Activated CD8-positive, alpha-beta T cell treated with anti-CD3 and anti-CD28 coated beads, Interleukin-2, amount 10 ng/mL, durations not matched to agents 7 days and 5 days (primary cell): ENCODE results near the gene PRRG3. TPM values are rescaled to one million over a fixed set of nuclear protein-coding genes. Genes with fewer than 3 reads are reported as not detected.

Source experiments
- ATAC-seq: fragments of 150-1000 bp; cut with Tn5 transposase; one replicate; pipeline ENCODE4 v1.10.0; 2021; ENCODE audit warnings: moderate library complexity
- CTCF ChIA-PET: fragments of 350-600 bp; sonication (Branson Sonifier 250); formaldehyde crosslinking; loops from one replicate; lab custom pipeline; 2021; ENCODE audit warnings: antibody characterized with exemption; lab: Charles Lee
- POLR2A ChIA-PET: fragments of 350-600 bp; sonication (Branson Sonifier 250); formaldehyde crosslinking; loops from one replicate; lab custom pipeline; 2021; ENCODE audit warnings: antibody characterized with exemption; lab: Charles Lee
- DNase-seq: peaks from one replicate; pipeline ENCODE4 v3.0.0-alpha.2; 2020
- H3K27ac Mint-ChIP-seq: one replicate; pipeline ENCODE4 v1.8.0; 2021; ENCODE audit warnings: mild to moderate bottlenecking, mixed read lengths
- H3K27me3 Mint-ChIP-seq: one replicate; pipeline ENCODE4 v1.8.0; 2021; ENCODE audit warnings: low read depth, mixed read lengths
- H3K36me3 Mint-ChIP-seq: one replicate; pipeline ENCODE4 v1.8.0; 2021; ENCODE audit warnings: low read depth, mixed read lengths
- H3K4me1 Mint-ChIP-seq: one replicate; pipeline ENCODE4 v1.8.0; 2021; ENCODE audit warnings: low read depth, mixed read lengths
- H3K4me3 Mint-ChIP-seq: one replicate; pipeline ENCODE4 v1.8.0; 2021; ENCODE audit warnings: mild to moderate bottlenecking, mixed read lengths
- H3K9me3 Mint-ChIP-seq: one replicate; pipeline ENCODE4 v1.8.0; 2022; ENCODE audit warnings: mixed read lengths; ENCODE audit not compliant: insufficient read depth
- total RNA-seq, 2 experiments: library from RNA; stranded (reverse); gene quantifications; one replicate each; pipeline ENCODE4 v1.2.3, GENCODE V29; 2021

PRRG3 gene
- total RNA-seq, 2 experiments from 2014 or later: not detected

DNA sequence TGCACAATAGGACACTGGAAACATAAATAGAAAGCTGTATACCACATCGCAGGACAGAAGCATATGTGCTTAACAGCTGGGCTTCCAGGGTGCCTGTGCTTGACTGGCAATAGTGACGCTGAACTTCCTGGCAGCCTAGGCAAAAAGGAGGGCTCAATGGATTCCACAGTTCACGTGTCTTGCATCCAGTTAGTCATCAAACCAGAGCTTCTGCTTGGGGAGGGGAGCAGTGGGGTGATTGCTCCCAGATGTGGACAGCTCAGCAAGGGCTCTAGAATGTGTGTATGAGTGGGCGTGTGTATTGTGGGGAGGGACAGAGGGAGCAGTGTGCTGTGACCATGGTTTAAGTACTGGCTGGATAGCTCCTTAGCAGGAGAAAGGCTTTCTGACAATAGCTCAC is 2.3 kb downstream of the PRRG3 start:
- H3K4me1 Mint-ChIP-seq: no peaks in the 10 kb centered on the region
- peaks cover 9% of the 10 kb centered on the region for H3K27me3 Mint-ChIP-seq
- ATAC-seq (no peak), DNase-seq (no peak)
- no peak overlapping the region for H3K4me3 Mint-ChIP-seq
- ChIA-PET POLR2A (interaction anchor here (0.6 kb wide), 1 partner anchor 353 kb away, joined by 3 read pairs; no protein-coding TSS in a partner anchor), CTCF (no interaction called here)
- H3K27ac Mint-ChIP-seq: no peak overlapping the region
- H3K36me3 Mint-ChIP-seq: no peaks in the 10 kb centered on the region
- H3K9me3 Mint-ChIP-seq: no peaks in the 10 kb centered on the region

DNA sequence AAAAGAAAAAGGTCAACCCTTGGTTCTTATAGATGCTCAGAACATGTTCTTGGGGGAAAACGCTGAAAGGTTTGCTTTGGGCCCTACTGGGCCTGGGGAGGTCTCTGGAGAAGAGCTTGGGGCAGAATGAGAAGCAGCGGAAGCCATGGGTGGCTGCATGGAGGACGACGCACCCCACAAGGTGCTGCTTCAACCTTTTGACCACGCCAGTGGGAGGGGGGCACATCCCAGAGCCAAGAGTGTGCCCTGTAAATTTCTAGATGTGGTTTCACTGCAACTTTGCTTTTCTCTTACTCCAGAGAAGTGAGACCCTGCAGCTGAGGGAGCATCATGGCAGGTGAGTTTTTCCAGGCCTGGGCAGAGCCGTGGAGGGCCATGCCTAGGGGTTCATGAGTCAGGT is 3.2 kb downstream of the PRRG3 start:
- DNase-seq (no peak), ATAC-seq (no peak)
- Mint-ChIP-seq H3K36me3 (no peaks in the 10 kb centered on the region), H3K9me3 (no peaks in the 10 kb centered on the region), H3K27me3 (peaks cover 7% of the 10 kb centered on the region), H3K27ac (no peak overlapping the region), H3K4me3 (no peak overlapping the region), H3K4me1 (no peaks in the 10 kb centered on the region)
- POLR2A ChIA-PET: no interaction called here
- CTCF ChIA-PET: no interaction called here

DNA sequence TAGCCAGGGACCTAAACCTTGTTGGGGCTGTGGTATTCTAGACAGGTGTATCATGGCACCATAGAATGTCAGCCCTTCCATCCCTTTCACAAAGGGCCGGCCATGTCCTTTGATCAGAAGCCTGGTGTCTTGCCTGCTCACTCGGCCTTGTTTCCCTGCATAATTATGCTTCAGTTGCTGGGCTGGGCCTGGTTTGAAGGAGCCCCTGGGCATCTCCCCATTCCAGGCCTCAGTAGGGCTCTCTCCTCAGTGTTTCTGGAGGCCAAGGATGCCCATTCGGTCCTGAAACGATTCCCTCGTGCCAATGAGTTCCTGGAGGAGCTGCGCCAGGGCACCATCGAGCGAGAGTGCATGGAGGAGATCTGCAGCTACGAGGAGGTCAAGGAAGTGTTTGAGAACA is 4.5 kb downstream of the PRRG3 start:
- ATAC-seq (no peak), DNase-seq (no peak)
- CTCF ChIA-PET: no interaction called here
- H3K9me3 Mint-ChIP-seq: no peaks in the 10 kb centered on the region
- peaks cover 4% of the 10 kb centered on the region for H3K27me3 Mint-ChIP-seq
- no peaks in the 10 kb centered on the region for H3K4me1 Mint-ChIP-seq
- no peaks in the 10 kb centered on the region for H3K36me3 Mint-ChIP-seq
- H3K4me3 Mint-ChIP-seq: no peak overlapping the region
- no peak overlapping the region for H3K27ac Mint-ChIP-seq
- POLR2A ChIA-PET: no interaction called here

DNA sequence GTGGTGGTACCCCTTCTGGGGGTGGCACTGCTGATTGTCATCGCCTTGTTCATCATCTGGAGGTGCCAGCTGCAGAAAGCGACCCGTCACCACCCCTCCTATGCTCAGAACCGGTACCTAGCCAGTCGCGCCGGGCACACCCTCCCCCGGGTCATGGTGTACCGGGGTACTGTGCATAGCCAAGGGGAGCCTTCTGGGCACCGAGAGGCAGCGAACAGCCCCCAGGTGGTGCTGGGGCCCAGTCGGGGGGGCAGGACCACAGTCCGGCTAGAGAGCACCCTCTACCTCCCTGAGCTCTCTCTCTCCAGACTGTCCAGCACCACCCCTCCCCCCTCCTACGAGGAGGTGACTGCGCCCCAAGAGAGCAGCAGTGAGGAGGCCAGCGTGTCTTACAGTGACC is 5.3 kb downstream of the PRRG3 start:
- Mint-ChIP-seq H3K4me3 (no peak overlapping the region), H3K27ac (no peak overlapping the region), H3K4me1 (no peaks in the 10 kb centered on the region), H3K36me3 (no peaks in the 10 kb centered on the region), H3K9me3 (no peaks in the 10 kb centered on the region), H3K27me3 (peaks cover 2% of the 10 kb centered on the region)
- ChIA-PET CTCF (no interaction called here), POLR2A (no interaction called here)
- no peak for ATAC-seq
- DNase-seq: no peak

DNA sequence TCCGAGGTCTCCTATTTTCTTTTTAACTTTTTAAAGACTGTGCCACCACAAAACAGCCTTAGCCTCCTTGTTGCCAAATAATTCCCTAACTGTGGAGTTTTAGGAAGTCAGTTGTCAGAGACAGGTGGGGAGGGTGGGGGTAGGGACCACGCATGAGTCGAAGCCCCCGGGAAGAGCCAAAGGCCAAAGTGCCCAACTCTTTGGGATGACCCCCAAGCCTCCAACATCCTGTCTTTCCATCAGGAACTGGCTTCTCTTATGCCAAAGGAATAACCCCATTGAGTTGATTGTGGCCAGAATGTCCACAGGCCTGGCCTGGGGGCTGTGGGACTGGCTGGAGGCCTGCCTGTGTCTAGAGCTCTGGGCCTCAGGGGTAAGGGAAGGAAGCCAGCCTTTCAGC is 5.8 kb downstream of the PRRG3 start:
- no peaks in the 10 kb centered on the region for H3K4me1 Mint-ChIP-seq
- H3K9me3 Mint-ChIP-seq: no peaks in the 10 kb centered on the region
- ChIA-PET POLR2A (no interaction called here), CTCF (no interaction called here)
- no peaks in the 10 kb centered on the region for H3K27me3 Mint-ChIP-seq
- no peak overlapping the region for H3K4me3 Mint-ChIP-seq
- no peak for ATAC-seq
- no peaks in the 10 kb centered on the region for H3K36me3 Mint-ChIP-seq
- no peak overlapping the region for H3K27ac Mint-ChIP-seq
- DNase-seq: no peak

DNA sequence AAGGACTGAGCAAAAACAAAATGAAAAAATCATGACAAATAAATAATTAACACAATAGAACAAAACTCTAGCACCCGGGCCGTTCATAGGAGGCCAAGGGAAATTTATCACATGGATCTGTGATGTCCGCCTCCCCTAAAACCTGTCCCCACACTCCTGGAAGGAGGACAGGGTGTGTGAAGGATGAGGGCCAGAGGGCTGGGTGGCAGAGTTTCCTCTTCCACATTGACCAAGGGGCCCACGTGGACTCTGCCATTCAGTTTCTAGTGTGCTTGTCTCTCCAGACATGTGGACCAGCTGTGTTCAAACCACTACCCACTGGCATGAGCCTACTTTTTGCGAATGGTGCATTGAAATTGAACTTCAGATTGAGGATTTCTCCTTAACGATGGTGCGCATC is 6.3 kb downstream of the PRRG3 start:
- H3K4me3 Mint-ChIP-seq: no peak overlapping the region
- CTCF ChIA-PET: no interaction called here
- no peaks in the 10 kb centered on the region for H3K27me3 Mint-ChIP-seq
- no peak overlapping the region for H3K27ac Mint-ChIP-seq
- no peaks in the 10 kb centered on the region for H3K4me1 Mint-ChIP-seq
- POLR2A ChIA-PET: no interaction called here
- no peak for DNase-seq
- no peak for ATAC-seq
- H3K36me3 Mint-ChIP-seq: no peaks in the 10 kb centered on the region
- no peaks in the 10 kb centered on the region for H3K9me3 Mint-ChIP-seq

DNA sequence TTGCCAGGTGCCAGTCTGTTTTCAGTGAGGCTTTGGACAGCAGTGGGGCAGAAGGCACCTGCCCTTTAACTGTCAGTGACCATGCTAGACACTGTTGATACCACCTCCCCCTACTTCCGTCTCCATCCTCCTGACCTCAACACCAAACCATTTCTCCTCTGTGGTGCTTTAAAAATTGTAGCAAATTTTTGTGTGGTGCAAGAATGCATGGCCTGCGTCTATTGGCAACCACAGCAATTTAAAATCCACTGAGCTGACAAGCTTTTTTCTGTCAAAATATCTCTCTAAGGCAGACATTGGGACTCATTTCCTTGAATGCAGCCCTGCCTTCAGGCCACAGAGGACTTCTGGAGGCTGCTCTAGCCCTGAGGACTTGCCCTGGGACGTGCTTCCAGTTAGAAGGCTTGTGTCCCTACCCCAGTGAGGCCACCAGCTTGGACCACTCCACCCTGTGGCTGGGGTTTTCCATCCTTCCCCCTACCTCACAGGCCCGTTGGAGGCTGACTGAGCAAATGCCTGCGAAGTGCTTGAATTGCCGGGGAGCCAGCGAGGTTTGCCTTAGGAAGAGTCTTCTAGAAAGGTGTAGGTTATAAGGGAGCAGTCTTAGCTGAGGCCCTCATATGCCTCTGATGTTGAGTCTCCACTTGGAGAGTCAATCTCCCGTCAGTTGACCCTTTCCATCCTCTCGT is 6.9 kb downstream of the PRRG3 start:
- Mint-ChIP-seq H3K4me3 (no peak overlapping the region), H3K27ac (no peak overlapping the region), H3K27me3 (no peaks in the 10 kb centered on the region), H3K9me3 (no peaks in the 10 kb centered on the region), H3K36me3 (no peaks in the 10 kb centered on the region), H3K4me1 (no peaks in the 10 kb centered on the region)
- ChIA-PET POLR2A (no interaction called here), CTCF (no interaction called here)
- no peak for ATAC-seq
- no peak for DNase-seq

DNA sequence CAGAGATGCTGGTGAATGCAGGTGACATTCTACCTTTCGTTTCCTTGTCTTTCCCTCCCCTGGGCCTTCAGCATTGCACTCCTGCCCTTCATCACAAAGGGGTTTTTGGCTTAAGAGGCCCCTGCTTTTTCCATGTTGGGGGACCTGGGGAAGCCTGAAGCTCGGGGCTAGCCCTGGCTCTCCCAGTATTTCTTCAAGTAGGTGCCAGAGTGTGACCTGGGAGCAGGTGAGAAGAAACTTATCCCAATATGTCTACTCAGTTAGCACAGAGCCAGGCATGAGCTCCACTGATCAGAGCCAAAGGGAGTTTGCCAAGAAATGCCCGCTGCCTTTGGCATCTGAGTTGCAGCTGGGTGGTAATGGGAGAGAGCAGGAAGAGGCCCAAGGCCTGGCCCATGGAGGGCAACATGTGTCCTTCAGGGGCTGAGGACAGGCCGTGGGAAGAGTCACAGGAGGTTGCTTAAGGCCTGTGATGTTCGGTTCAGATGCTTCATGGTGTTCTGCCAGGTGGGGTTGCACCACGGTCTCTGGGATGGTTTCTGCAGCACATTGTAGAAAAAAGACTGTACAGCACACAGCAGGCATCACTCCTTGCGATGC is 7.6 kb downstream of the PRRG3 start:
- no peak overlapping the region for H3K27ac Mint-ChIP-seq
- H3K27me3 Mint-ChIP-seq: no peaks in the 10 kb centered on the region
- CTCF ChIA-PET: no interaction called here
- POLR2A ChIA-PET: no interaction called here
- no peaks in the 10 kb centered on the region for H3K4me1 Mint-ChIP-seq
- ATAC-seq (no peak), DNase-seq (no peak)
- H3K36me3 Mint-ChIP-seq: no peaks in the 10 kb centered on the region
- H3K9me3 Mint-ChIP-seq: no peaks in the 10 kb centered on the region
- H3K4me3 Mint-ChIP-seq: no peak overlapping the region

DNA sequence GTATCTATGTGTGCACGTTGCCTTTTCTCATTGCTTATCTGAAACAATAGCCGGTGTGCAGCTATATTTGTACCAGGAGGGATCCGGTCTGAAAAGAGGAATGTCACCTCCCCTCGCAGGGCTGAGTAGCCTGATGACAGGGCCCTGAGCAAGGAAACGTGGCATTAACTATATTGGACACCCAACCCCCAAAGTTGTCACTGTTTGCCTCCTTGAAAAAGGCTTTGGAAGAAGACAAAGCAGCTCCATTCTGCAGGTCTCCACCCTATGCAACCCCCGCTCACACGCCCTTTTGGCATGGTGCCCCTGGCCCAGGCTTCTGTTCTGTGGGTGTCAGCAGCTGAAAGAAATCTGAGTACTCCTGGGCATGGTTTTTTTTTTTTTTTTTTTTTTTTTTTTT is 8.2 kb downstream of the PRRG3 start:
- ChIA-PET POLR2A (no interaction called here), CTCF (no interaction called here)
- Mint-ChIP-seq H3K36me3 (no peaks in the 10 kb centered on the region), H3K4me3 (no peak overlapping the region), H3K27me3 (no peaks in the 10 kb centered on the region), H3K4me1 (no peaks in the 10 kb centered on the region), H3K27ac (no peak overlapping the region), H3K9me3 (no peaks in the 10 kb centered on the region)
- no peak for DNase-seq
- ATAC-seq: no peak

DNA sequence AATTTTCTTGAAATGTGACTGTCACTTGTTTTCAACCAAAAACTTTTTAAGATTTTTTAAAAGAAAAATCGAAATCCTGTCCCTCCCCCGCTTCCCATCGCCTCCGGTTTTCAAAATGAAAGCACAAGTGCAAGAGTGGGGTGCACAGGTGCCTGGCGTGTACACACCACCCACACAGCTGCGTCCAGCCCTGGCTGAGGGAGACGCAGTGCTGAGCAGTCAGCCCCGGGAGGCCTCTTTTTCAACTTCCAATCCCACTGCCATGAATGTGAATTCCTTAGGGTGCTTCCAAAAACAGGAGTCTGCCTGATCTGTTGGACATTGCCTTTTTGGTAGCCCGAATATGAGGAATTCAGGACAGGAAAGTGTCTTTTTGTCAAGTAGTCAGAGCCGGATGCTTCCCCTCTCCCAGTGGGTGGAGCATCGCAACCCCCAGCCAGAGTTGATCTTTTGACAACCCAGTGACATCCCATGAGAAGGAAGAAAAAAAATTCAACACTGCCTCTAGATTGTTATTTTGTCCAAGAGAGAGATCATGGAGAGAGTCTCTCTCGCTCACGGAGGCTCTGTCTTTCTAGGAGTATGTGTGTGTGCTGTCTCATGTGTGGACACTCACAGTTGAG is 8.9 kb downstream of the PRRG3 start:
- H3K27me3 Mint-ChIP-seq: no peaks in the 10 kb centered on the region
- no peaks in the 10 kb centered on the region for H3K9me3 Mint-ChIP-seq
- no peak overlapping the region for H3K27ac Mint-ChIP-seq
- H3K4me1 Mint-ChIP-seq: no peaks in the 10 kb centered on the region
- DNase-seq (no peak), ATAC-seq (no peak)
- H3K4me3 Mint-ChIP-seq: no peak overlapping the region
- ChIA-PET POLR2A (no interaction called here), CTCF (no interaction called here)
- no peaks in the 10 kb centered on the region for H3K36me3 Mint-ChIP-seq

DNA sequence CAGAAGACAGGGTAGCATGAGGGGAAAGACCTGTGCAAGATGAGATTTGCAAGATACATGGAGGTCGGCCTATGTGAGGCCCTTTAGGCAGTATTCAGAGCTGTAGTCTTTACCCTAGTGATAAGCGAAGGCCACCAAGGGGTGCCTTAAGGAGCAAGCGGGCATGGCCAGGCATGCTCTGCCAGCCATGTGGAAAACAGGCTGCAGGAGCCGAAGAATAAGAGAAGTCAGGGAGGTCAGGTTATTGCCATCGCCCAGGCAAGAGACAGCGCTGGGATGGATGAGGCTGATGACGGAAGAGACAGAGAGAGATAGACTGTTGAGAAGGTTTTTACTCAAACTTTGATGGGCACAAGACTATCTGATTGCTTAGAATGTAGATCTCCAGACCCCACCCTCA is 13.6 kb downstream of the PRRG3 start:
- ATAC-seq: no peak

DNA sequence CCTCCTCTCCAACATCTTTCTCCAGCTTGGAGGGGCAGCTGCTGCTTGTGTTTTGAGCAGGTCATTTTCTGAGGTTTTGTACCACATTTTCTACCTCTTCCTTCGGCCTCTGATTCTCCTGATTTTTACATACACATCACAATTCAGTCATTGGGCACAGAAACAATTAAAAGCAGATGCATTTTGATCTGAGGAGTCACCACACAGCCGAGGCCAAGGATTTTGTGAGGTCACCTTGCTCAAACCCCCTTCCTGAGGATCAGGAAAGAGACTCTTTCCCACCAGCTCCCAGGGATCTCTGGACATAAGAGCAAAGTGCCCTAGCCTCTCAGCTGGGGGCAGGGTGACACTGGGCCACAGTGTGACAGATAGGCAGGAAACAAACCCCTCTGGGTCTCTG is 15.2 kb downstream of the PRRG3 start:
- POLR2A ChIA-PET: no interaction called here
- no peak for ATAC-seq
- DNase-seq: no peak
- Mint-ChIP-seq H3K9me3 (no peaks in the 10 kb centered on the region), H3K4me3 (no peak overlapping the region), H3K36me3 (no peaks in the 10 kb centered on the region), H3K27ac (no peak overlapping the region), H3K27me3 (no peaks in the 10 kb centered on the region), H3K4me1 (no peaks in the 10 kb centered on the region)
- CTCF ChIA-PET: no interaction called here

More for the DNA sequence above, 13.6 kb downstream of the PRRG3 start:
- no peaks in the 10 kb centered on the region for H3K36me3 Mint-ChIP-seq
- no peaks in the 10 kb centered on the region for H3K9me3 Mint-ChIP-seq
- no peak overlapping the region for H3K27ac Mint-ChIP-seq
- DNase-seq: no peak
- H3K27me3 Mint-ChIP-seq: no peaks in the 10 kb centered on the region
- H3K4me1 Mint-ChIP-seq: no peaks in the 10 kb centered on the region
- ChIA-PET CTCF (no interaction called here), POLR2A (no interaction called here)
- no peak overlapping the region for H3K4me3 Mint-ChIP-seq
